MM.1S (cell line): ENCODE results near the gene STAMBP.
A peak's percentile ranks its signal among the peaks of the same experiment; 100 is the strongest.

ENCODE experiments used
- DNase-seq: peaks from one replicate; pipeline ENCODE4 v3.0.0-alpha.2; 2015
- H2AFZ ChIP-seq: fragments of 300-600 bp; sonication (generic); 2 replicates; pipeline ENCODE4 v1.6.0; 2016; ENCODE audit warnings: antibody characterized with exemption, low read length
- H3F3A ChIP-seq: fragments of 300-600 bp; sonication (generic); 2 replicates; pipeline ENCODE4 v1.6.1; 2016; ENCODE audit warnings: mild to moderate bottlenecking, antibody characterized with exemption, low read length, moderate library complexity, mixed read lengths; ENCODE audit not compliant: insufficient read depth
- H3K27ac ChIP-seq: fragments of 300-600 bp; sonication (generic); 2 replicates; pipeline ENCODE4 v1.5.1; 2016; ENCODE audit warnings: mild to moderate bottlenecking, low read length
- H3K27me3 ChIP-seq: fragments of 300-600 bp; sonication (generic); replicated peaks from 2 replicates; pipeline ENCODE4 v1.6.0; 2016; ENCODE audit warnings: low read length; ENCODE audit not compliant: insufficient read depth
- H3K36me3 ChIP-seq: fragments of 300-600 bp; sonication (generic); replicated peaks from 2 replicates; pipeline ENCODE4 v1.6.1; 2016; ENCODE audit warnings: mild to moderate bottlenecking, low read length, mixed read lengths; ENCODE audit not compliant: insufficient read depth
- H3K4me1 ChIP-seq: fragments of 300-600 bp; sonication (generic); 2 replicates; pipeline ENCODE4 v1.6.1; 2016; ENCODE audit warnings: low read length, mixed read lengths
- H3K4me2 ChIP-seq: fragments of 300-600 bp; sonication (generic); 2 replicates; pipeline ENCODE4 v1.6.0; 2016; ENCODE audit warnings: low read depth, low read length
- H3K4me3 ChIP-seq: fragments of 300-600 bp; sonication (generic); 2 replicates; pipeline ENCODE4 v1.5.1; 2016; ENCODE audit warnings: low read length, mixed read lengths
- H3K79me2 ChIP-seq: fragments of 300-600 bp; sonication (generic); 2 replicates; pipeline ENCODE4 v1.6.1; 2016; ENCODE audit warnings: mixed run types, low read length, mixed read lengths
- H3K9ac ChIP-seq: fragments of 300-600 bp; sonication (generic); 2 replicates; pipeline ENCODE4 v1.6.1; 2016; ENCODE audit warnings: low read length, mixed read lengths
- H3K9me2 ChIP-seq: fragments of 300-600 bp; sonication (generic); replicated peaks from 2 replicates; pipeline ENCODE4 v1.6.1; 2016; ENCODE audit warnings: mild to moderate bottlenecking, low read length, mixed read lengths; ENCODE audit not compliant: insufficient read depth
- H3K9me3 ChIP-seq: fragments of 300-600 bp; sonication (generic); replicated peaks from 2 replicates; pipeline ENCODE4 v1.6.1; 2016; ENCODE audit warnings: mild to moderate bottlenecking, low read length, mixed read lengths; ENCODE audit not compliant: insufficient read depth
- H4K20me1 ChIP-seq: fragments of 300-600 bp; sonication (generic); 2 replicates; pipeline ENCODE4 v1.6.1; 2016; ENCODE audit warnings: mild to moderate bottlenecking, low read length, moderate library complexity, mixed read lengths; ENCODE audit not compliant: insufficient read depth
- CTCF ChIP-seq: fragments of 300-600 bp; sonication (generic); IDR thresholded peaks from 2 replicates; pipeline ENCODE4 v1.5.1; 2016; ENCODE audit warnings: antibody characterized with exemption, low read length, mixed read lengths
- EZH2 ChIP-seq: fragments of 300-600 bp; sonication (generic); optimal IDR thresholded peaks from 2 replicates; pipeline ENCODE3; 2017; ENCODE audit warnings: low read depth, mild to moderate bottlenecking, antibody characterized with exemption, low read length, mixed read lengths
- EZH2phosphoT487 ChIP-seq: fragments of 300-600 bp; sonication (generic); IDR thresholded peaks from 2 replicates; pipeline ENCODE4 v1.6.1; 2018; ENCODE audit warnings: antibody characterized with exemption, low read length

Gene STAMBP

DNA sequence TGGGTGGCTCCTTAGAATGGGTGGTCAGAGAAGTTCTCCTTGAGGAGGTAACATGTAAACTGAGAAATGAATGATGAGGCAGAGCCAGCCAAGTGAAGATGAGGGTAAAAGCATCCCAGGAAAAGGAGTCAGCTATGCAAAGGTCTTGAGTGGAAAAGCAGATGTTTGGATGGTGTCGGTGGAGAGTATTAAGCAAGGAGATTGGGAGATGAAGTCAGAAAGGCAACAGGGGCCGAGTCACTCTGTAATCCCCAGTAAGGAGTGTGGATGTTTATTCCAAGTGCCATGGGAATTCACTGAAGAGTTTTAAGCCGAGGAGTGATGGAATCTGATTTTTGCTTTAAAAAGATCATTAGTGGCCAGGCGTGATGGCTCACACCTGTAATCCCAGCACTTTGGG lies 3.4 kb upstream of the STAMBP start:
- Histone ChIP-seq H3K9me3 (no peaks in the 10 kb centered on the region), H3K4me3 (no peak overlapping the region), H3K27ac (no peak overlapping the region), H3K79me2 (peaks cover 19% of the 10 kb centered on the region), H3K9ac (no peak overlapping the region), H3K36me3 (no peaks in the 10 kb centered on the region), H3K4me2 (no peak overlapping the region), H3K27me3 (no peaks in the 10 kb centered on the region), H3K4me1 (peaks cover 23% of the 10 kb centered on the region), H4K20me1 (no peaks in the 10 kb centered on the region), H3K9me2 (no peaks in the 10 kb centered on the region), H2AFZ (no peak overlapping the region), H3F3A (peaks cover 5% of the 10 kb centered on the region; the same call in 1 of the 2 replicates)
- DNase-seq: no peak
- TF ChIP-seq EZH2 (no peak), EZH2phosphoT487 (no peak), CTCF (no peak)

GRCh38 chr2:73827018-73827417 lies 1.7 kb upstream of the STAMBP start:
- H3F3A ChIP-seq: peaks cover 5% of the 10 kb centered on the region; the same call in 1 of the 2 replicates
- no peak overlapping the region for H3K9ac ChIP-seq
- no peaks in the 10 kb centered on the region for H4K20me1 ChIP-seq
- H3K79me2 ChIP-seq: peaks cover 32% of the 10 kb centered on the region
- H3K4me1 ChIP-seq: peaks cover 18% of the 10 kb centered on the region
- peaks cover 11% of the 10 kb centered on the region; the same call in 1 of the 2 replicates for H3K36me3 ChIP-seq
- DNase-seq: peak; percentile 44
- H3K27ac ChIP-seq: no peak overlapping the region
- H3K4me3 ChIP-seq: no peak overlapping the region
- no peaks in the 10 kb centered on the region for H3K27me3 ChIP-seq
- no peaks in the 10 kb centered on the region for H3K9me3 ChIP-seq
- H3K9me2 ChIP-seq: no peaks in the 10 kb centered on the region
- H2AFZ ChIP-seq: no peak overlapping the region
- TF ChIP-seq CTCF (peak; percentile 41), EZH2 (no peak)
- no peak overlapping the region for H3K4me2 ChIP-seq

GRCh38 chr2:73827660-73828388 lies 937 bp upstream of the STAMBP start:
- Histone ChIP-seq H2AFZ (peak overlapping the region; percentile 92), H3K27ac (no peak overlapping the region), H3K9ac (no peak overlapping the region), H3K79me2 (peaks cover 32% of the 10 kb centered on the region), H3K9me3 (no peaks in the 10 kb centered on the region), H3K36me3 (peaks cover 16% of the 10 kb centered on the region), H3K4me1 (peaks cover 15% of the 10 kb centered on the region), H3K4me2 (peak overlapping the region; percentile 58; the same call in 1 of the 2 replicates), H3K9me2 (no peaks in the 10 kb centered on the region), H3F3A (0 out of 2 replicates have a peak, but pooled peaks cover 5% of the 10 kb centered on the region), H3K27me3 (no peaks in the 10 kb centered on the region), H4K20me1 (no peaks in the 10 kb centered on the region), H3K4me3 (peak overlapping the region; percentile 86)
- DNase-seq: no peak
- no peak for TF ChIP-seq CTCF
